ENCODE results near the gene UBE2G1.

GRCh38 chr17:4331614-4332013 lies 34.9 kb downstream of the UBE2G1 start:
- TF ChIP-seq REST (IDR thresholded peaks at IDR 0.05; ENCODE audit: borderline replicate concordance) (no peak), CTCF (IDR thresholded peaks at IDR 0.05; ENCODE audit: poor library complexity, severe bottlenecking) (no peak)

Measured in neural cell (in vitro differentiated cells).